ENCODE measurements around the gene RFX4.

The RFX4 gene

GRCh38 chr12:106767206-106767605 lies 184.4 kb downstream of the RFX4 start:
- no peak for DNase-seq

GRCh38 chr12:106767954-106768822 lies 185.4 kb downstream of the RFX4 start:
- DNase-seq = no peak

- DNase-seq = no peak
These were observed 186.3 kb downstream of the RFX4 start for GRCh38 chr12:106769078-106769477.

GRCh38 chr12:106769546-106769945 lies 186.7 kb downstream of the RFX4 start:
- no peak for DNase-seq

- DNase-seq = no peak
These were observed 188.6 kb downstream of the RFX4 start for GRCh38 chr12:106771425-106771824.

- DNase-seq = no peak
These were observed 190.6 kb downstream of the RFX4 start for GRCh38 chr12:106773286-106774004.

GRCh38 chr12:106774005-106774807 lies 191.4 kb downstream of the RFX4 start, which contains the start of gene RIC8B:
Gene RIC8B, plus strand, starts transcription at chr12:106774682. Its CDS starts 64 bp downstream, at chr12:106774746.
- DNase-seq = peak; percentile 94 to 98 (median 96)

GRCh38 chr12:106774808-106775524 lies 192.2 kb downstream of the RFX4 start:
- peak in 1 of 4 experiments; percentile 3 for DNase-seq

GRCh38 chr12:106776897-106777296 lies 194.1 kb downstream of the RFX4 start:
- no peak for DNase-seq

GRCh38 chr12:106780010-106780631 lies 197.3 kb downstream of the RFX4 start:
- DNase-seq = no peak

GRCh38 chr12:106782619-106783018 lies 199.8 kb downstream of the RFX4 start:
- DNase-seq = no peak

- no peak for DNase-seq
These were observed 200.7 kb downstream of the RFX4 start for GRCh38 chr12:106783515-106783914.

GRCh38 chr12:106790020-106790419 lies 207.2 kb downstream of the RFX4 start:
- DNase-seq = no peak

- no peak for DNase-seq
These were observed 208.7 kb downstream of the RFX4 start for GRCh38 chr12:106791531-106791930.

- no peak for DNase-seq
These were observed 211.6 kb downstream of the RFX4 start for GRCh38 chr12:106794369-106794768.

GRCh38 chr12:106801167-106801708 lies 218.4 kb downstream of the RFX4 start:
- peak in 1 of 4 experiments; percentile 12 for DNase-seq

GRCh38 chr12:106801830-106802533 lies 219.2 kb downstream of the RFX4 start:
- DNase-seq = no peak

GRCh38 chr12:106804668-106805067 lies 221.9 kb downstream of the RFX4 start:
- DNase-seq = no peak
